ENCODE measurements around the gene TIGD4. TPM values are rescaled to one million over a fixed set of nuclear protein-coding genes. Genes with fewer than 3 reads are reported as not detected.

TIGD4 gene
- total and polyA plus RNA-seq, 2 donors (not counting 1 experiment from before 2014, with no cell fraction given), result 0.04 to 0.59 TPM

DNA sequence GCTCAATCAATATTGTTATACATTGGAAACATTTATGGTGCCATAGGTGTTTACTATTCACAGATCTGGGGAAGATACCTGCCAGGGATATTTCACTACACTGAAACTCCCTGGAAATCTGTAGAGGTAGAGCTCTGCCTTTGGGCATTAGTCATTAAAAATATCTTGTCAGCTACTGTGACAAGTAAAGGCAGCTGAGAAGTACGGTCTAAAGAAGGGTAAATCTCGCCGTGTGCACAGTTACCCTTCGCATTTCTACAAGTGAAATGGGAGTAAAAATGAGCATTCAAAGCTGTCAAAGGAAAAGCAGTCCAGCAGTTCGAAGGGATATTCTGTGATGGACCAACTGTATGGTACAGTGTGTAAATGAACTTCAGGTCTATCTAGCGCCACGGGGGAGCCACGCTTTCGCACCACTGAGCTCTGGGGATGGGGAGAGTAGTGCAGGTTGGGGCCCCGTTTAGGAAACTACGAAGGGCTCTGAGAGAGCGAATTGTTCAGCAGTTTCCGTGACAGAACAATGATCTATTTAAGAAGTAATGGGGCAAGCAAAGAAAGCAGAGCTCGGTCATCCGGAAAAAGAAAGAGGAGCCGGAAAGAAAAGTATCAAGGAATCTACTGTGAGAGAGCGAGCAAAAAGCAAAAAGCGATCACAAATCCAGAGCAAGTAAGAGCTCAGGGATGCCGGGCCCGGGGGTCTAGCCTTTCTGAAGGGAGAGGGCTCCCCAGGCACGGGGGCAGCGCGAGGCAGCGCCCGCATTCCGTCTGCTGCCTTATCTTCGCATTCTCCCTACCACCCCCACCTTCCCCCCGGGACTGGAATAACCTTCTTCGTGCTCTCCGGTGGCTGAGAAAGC is 646 bp downstream of the TIGD4 start:
- Mint-ChIP-seq H3K27ac (peak overlapping the region; percentile 93), H3K4me1 (peaks cover 51% of the 10 kb centered on the region)

More for the DNA sequence above, 646 bp downstream of the TIGD4 start:
- Histone ChIP-seq H3K36me3 (replicated peaks in 1 of 2; ENCODE audit: control extremely low read depth in 1 of 2, control insufficient read depth in 1 of 2, extremely low read depth in 1 of 2, insufficient read depth in 2 of 2, low read length in 1 of 2) (no peaks in the 10 kb centered on the region), H3K9me3 (ENCODE audit: control extremely low read depth in 1 of 3, control insufficient read depth in 2 of 3, insufficient read depth in 1 of 3, low read length in 2 of 3) (no peaks in the 10 kb centered on the region), H3K4me3 (ENCODE audit: control extremely low read depth in 1 of 5, extremely low read depth in 1 of 5, insufficient read depth in 1 of 5, low read depth in 2 of 5, low read length in 4 of 5) (peak overlapping the region; percentile 59 to 95 (median 90)), H3K27me3 (replicated peaks in 1 of 4; ENCODE audit: control extremely low read depth in 1 of 4, control insufficient read depth in 3 of 4, insufficient read depth in 4 of 4, low read length in 3 of 4) (no peaks in the 10 kb centered on the region), H2AFZ (ENCODE audit: insufficient read depth, low read depth, low read length, poor library complexity, severe bottlenecking) (peak overlapping the region; percentile 95), H4K20me1 (ENCODE audit: control insufficient read depth, insufficient read depth, low read length, poor library complexity, severe bottlenecking) (no peaks in the 10 kb centered on the region), H3K79me2 (ENCODE audit: control insufficient read depth, insufficient read depth, low read length) (peaks cover 32% of the 10 kb centered on the region), H3K4me1 (ENCODE audit: control insufficient read depth in 2 of 2, insufficient read depth in 2 of 2, low read length in 2 of 2) (peaks cover 20 to 25% of the 10 kb centered on the region in 2 donors), H3K9ac (ENCODE audit: low read length) (peak overlapping the region; percentile 90), H3K27ac (ENCODE audit: low read length in 2 of 2) (peak overlapping the region; percentile 60 to 79), H3K4me2 (replicated peaks; ENCODE audit: low read depth, low read length, poor library complexity, severe bottlenecking) (peak overlapping the region; percentile 81)
- intact Hi-C loops (cut with micrococcal nuclease), result loop anchor here (1.0 to 5.0 kb wide), 6 partner anchors 103 to 1680 kb away; partner anchors contain the start of genes FBXW7 and RPS3A
- CTCF ChIA-PET, result interaction anchor here (0.6 to 2.6 kb wide), 17 partner anchors 9 to 1767 kb away, joined by 3 to 8 read pairs (median 4); no protein-coding TSS in a partner anchor
- 1% methylated on average over 21 of the region's 30 CpGs for WGBS (ENCODE audit: insufficient coverage)
- ATAC-seq (ENCODE audit: low read depth), result no peak
- TF ChIP-seq EZH2 (IDR thresholded peaks at IDR 0.05; ENCODE audit: borderline replicate concordance, insufficient read depth, low read depth, low read length, poor library complexity, severe bottlenecking) (no peak), CTCF (IDR thresholded peaks at IDR 0.05) (peak; percentile 5)
- Mint-ChIP-seq H3K9me3 (ENCODE audit: insufficient read depth) (no peaks in the 10 kb centered on the region), H3K4me3 (peak overlapping the region; percentile 98), H3K27me3 (peaks cover 5% of the 10 kb centered on the region)
- DNase-seq, result no peak
- POLR2A ChIA-PET, result interaction anchor here (0.5 to 1.1 kb wide), 5 partner anchors 22 to 819 kb away, joined by 3 to 10 read pairs (median 5); partner anchors contain the start of gene FBXW7

Measured in B cell (primary cell).